ENCODE data around the gene CLASP1. TPM values are rescaled to one million over a fixed set of nuclear protein-coding genes. Genes with fewer than 3 reads are reported as not detected.

Gene CLASP1
- polyA plus RNA-seq, 1 donor (not counting 4 experiments of a cell fraction or from before 2014, with no cell fraction given): 16.7 TPM

GRCh38 chr2:121520641-121520994, 128.6 kb downstream of the CLASP1 start:
- Histone ChIP-seq H3K27me3 (ENCODE audit: control insufficient read depth, extremely low read depth, insufficient read depth, low read length) (no peaks in the 10 kb centered on the region), H3K4me1 (ENCODE audit: control insufficient read depth, extremely low read depth, insufficient read depth, low read length) (peaks cover 22% of the 10 kb centered on the region), H3K27ac (ENCODE audit: control insufficient read depth, insufficient read depth, low read length) (no peak overlapping the region), H3K9me3 (ENCODE audit: control insufficient read depth, low read depth, low read length) (no peaks in the 10 kb centered on the region), H3K4me2 (ENCODE audit: control insufficient read depth, extremely low read depth, insufficient read depth, low read depth, low read length) (no peak overlapping the region), H3K4me3 (ENCODE audit: control insufficient read depth in 2 of 3, extremely low read depth in 1 of 3, insufficient read depth in 2 of 3, low read depth in 1 of 3, low read length in 3 of 3) (no peak overlapping the region), H3K9me1 (ENCODE audit: control insufficient read depth, extremely low read depth, insufficient read depth, low read length) (no peaks in the 10 kb centered on the region), H3K36me3 (ENCODE audit: control insufficient read depth in 2 of 2, extremely low read depth in 1 of 2, insufficient read depth in 2 of 2, low read length in 2 of 2) (peaks cover 25 to 50% of the 10 kb centered on the region in 2 experiments), H3K9ac (ENCODE audit: control insufficient read depth, extremely low read depth, insufficient read depth, low read length) (no peak overlapping the region), H3K79me2 (ENCODE audit: control insufficient read depth, insufficient read depth, low read length) (peaks cover 14% of the 10 kb centered on the region), H2AFZ (ENCODE audit: control insufficient read depth, low read length) (no peak overlapping the region), H4K20me1 (ENCODE audit: control insufficient read depth, extremely low read depth, insufficient read depth, low read length) (no peaks in the 10 kb centered on the region)
- DNase-seq (ENCODE audit: low read depth, low spot score) (no peak), FAIRE-seq (no peak)
- dilution Hi-C loops (cut with MboI; ENCODE audit: extremely low pct_ligation_motif_present, low sequenced_read_pairs): no loop called here
- TF ChIP-seq EZH2 (IDR thresholded peaks at IDR 0.05; ENCODE audit: low read length): no peak

GRCh38 chr2:121519732-121520640, 129.3 kb downstream of the CLASP1 start:
- Histone ChIP-seq H3K4me1 (ENCODE audit: control insufficient read depth, extremely low read depth, insufficient read depth, low read length) (peaks cover 16% of the 10 kb centered on the region), H4K20me1 (ENCODE audit: control insufficient read depth, extremely low read depth, insufficient read depth, low read length) (no peaks in the 10 kb centered on the region), H3K36me3 (ENCODE audit: control insufficient read depth in 2 of 2, extremely low read depth in 1 of 2, insufficient read depth in 2 of 2, low read length in 2 of 2) (peaks cover 26 to 50% of the 10 kb centered on the region in 2 experiments), H3K9me1 (ENCODE audit: control insufficient read depth, extremely low read depth, insufficient read depth, low read length) (no peaks in the 10 kb centered on the region), H3K4me3 (ENCODE audit: control insufficient read depth in 2 of 3, extremely low read depth in 1 of 3, insufficient read depth in 2 of 3, low read depth in 1 of 3, low read length in 3 of 3) (no peak overlapping the region), H2AFZ (ENCODE audit: control insufficient read depth, low read length) (no peak overlapping the region), H3K9ac (ENCODE audit: control insufficient read depth, extremely low read depth, insufficient read depth, low read length) (no peak overlapping the region), H3K27me3 (ENCODE audit: control insufficient read depth, extremely low read depth, insufficient read depth, low read length) (no peaks in the 10 kb centered on the region), H3K27ac (ENCODE audit: control insufficient read depth, insufficient read depth, low read length) (no peak overlapping the region), H3K79me2 (ENCODE audit: control insufficient read depth, insufficient read depth, low read length) (peaks cover 14% of the 10 kb centered on the region), H3K4me2 (ENCODE audit: control insufficient read depth, extremely low read depth, insufficient read depth, low read depth, low read length) (no peak overlapping the region), H3K9me3 (ENCODE audit: control insufficient read depth, low read depth, low read length) (no peaks in the 10 kb centered on the region)
- dilution Hi-C loops (cut with MboI; ENCODE audit: extremely low pct_ligation_motif_present, low sequenced_read_pairs): no loop called here
- TF ChIP-seq EZH2 (IDR thresholded peaks at IDR 0.05; ENCODE audit: low read length) (no peak), CTCF (optimal IDR thresholded peaks at IDR 0.05 in 1 of 3, IDR thresholded peaks at IDR 0.05 in 1 of 3, conservative IDR thresholded peaks at IDR 0.05 in 1 of 3; ENCODE audit: extremely low read depth in 1 of 3, insufficient read depth in 2 of 3, low read length in 3 of 3) (no peak)
- no peak for FAIRE-seq
- no peak for DNase-seq (ENCODE audit: low read depth, low spot score)

Data from keratinocyte (primary cell).